SK-N-SH (cell line): ENCODE data around the gene ALDH7A1. TPM values are rescaled to one million over a fixed set of nuclear protein-coding genes. Genes with fewer than 3 reads are reported as not detected.

Experiments
- CTCF ChIA-PET: fragments of 300-600, 350-600 bp; formaldehyde crosslinking; extraction: SDS; loops from one replicate; lab custom pipeline; 2021; lab: Yijun Ruan, JAX
- POLR2A ChIA-PET: fragments of 350-600 bp; sonication (Branson Sonifier 250); formaldehyde crosslinking; extraction: SDS; loops from one replicate; lab custom pipeline; 2020; ENCODE audit warnings: antibody characterized with exemption, inconsistent platforms; lab: Yijun Ruan, JAX
- DNase-seq: peaks from one replicate; pipeline ENCODE4 v3.0.0; 2012
- H2AFZ ChIP-seq: fragments of 200-600 bp; sonication (generic); 2 replicates; pipeline ENCODE4 v1.8.1; 2016; ENCODE audit warnings: antibody characterized with exemption, mild to moderate bottlenecking, low read depth
- H3F3A ChIP-seq: fragments of 200-600 bp; sonication (generic); replicated peaks from 2 replicates; pipeline ENCODE3; 2016; ENCODE audit warnings: antibody characterized with exemption, mild to moderate bottlenecking; ENCODE audit not compliant: insufficient read depth
- H3K27ac ChIP-seq, 2 experiments: fragments of 200-500 bp in 1 of 2; fragments of 200-600 bp in 1 of 2; sonication (Bioruptor generic) in 1 of 2; sonication (generic), shearing (Covaris generic) in 1 of 2; 2 replicates each; pipeline versions ENCODE4 v1.5.1 to v1.6.1; 2014 to 2016; ENCODE audit warnings: low read depth in 2 of 2, inconsistent platforms in 1 of 2, low read length in 1 of 2, mild to moderate bottlenecking in 1 of 2, mixed read lengths in 1 of 2
- H3K27me3 ChIP-seq: fragments of 200-600 bp; sonication (generic), shearing (Covaris generic); 2 replicates; pipeline ENCODE4 v1.6.1; 2016; ENCODE audit warnings: mixed run types; ENCODE audit not compliant: insufficient read depth
- H3K36me3 ChIP-seq, 2 experiments: fragments of 200-500 bp in 1 of 2; fragments of 200-600 bp in 1 of 2; sonication (Bioruptor generic) in 1 of 2; sonication (generic) in 1 of 2; replicated peaks in 1 of 2; 2 replicates each; pipeline versions ENCODE3 to v1.5.1; 2014 to 2016; ENCODE audit warnings: low read length in 1 of 2, mild to moderate bottlenecking in 1 of 2; ENCODE audit not compliant: insufficient read depth in 2 of 2, control insufficient read depth in 1 of 2
- H3K4me1 ChIP-seq, 2 experiments: fragments of 200-500 bp in 1 of 2; fragments of 200-600 bp in 1 of 2; sonication (Bioruptor generic) in 1 of 2; sonication (generic), shearing (Covaris generic) in 1 of 2; 2 replicates each; pipeline versions ENCODE4 v1.5.1 to v1.6.1; 2014 to 2016; ENCODE audit warnings: low read depth in 1 of 2, low read length in 1 of 2, mixed run types in 1 of 2; ENCODE audit not compliant: insufficient read depth in 2 of 2, control insufficient read depth in 1 of 2
- H3K4me2 ChIP-seq: fragments of 200-600 bp; sonication (generic), shearing (Covaris generic); 2 replicates; pipeline ENCODE4 v1.6.1; 2017; ENCODE audit warnings: mixed run types
- H3K4me3 ChIP-seq, 2 experiments: fragments of 200-500 bp in 1 of 2; fragments of 200-600 bp in 1 of 2; sonication (Bioruptor generic) in 1 of 2; sonication (generic), shearing (Covaris generic) in 1 of 2; 2 replicates each; pipeline versions ENCODE4 v1.5.1 to v1.8.1; 2014 to 2016; ENCODE audit warnings: low read depth in 2 of 2, inconsistent platforms in 1 of 2, low read length in 1 of 2, mild to moderate bottlenecking in 1 of 2, mixed read lengths in 1 of 2, moderate library complexity in 1 of 2
- H3K79me2 ChIP-seq: fragments of 200-600 bp; sonication (generic); 2 replicates; pipeline ENCODE4 v1.8.1; 2017; ENCODE audit warnings: mild to moderate bottlenecking; ENCODE audit not compliant: insufficient read depth
- H3K9ac ChIP-seq: fragments of 200-600 bp; sonication (generic); 2 replicates; pipeline ENCODE4 v1.6.1; 2017; ENCODE audit warnings: mixed run types
- H3K9me2 ChIP-seq: fragments of 200-600 bp; sonication (generic); 2 replicates; pipeline ENCODE4 v1.6.1; 2017; ENCODE audit warnings: mixed run types
- H3K9me3 ChIP-seq: fragments of 200-600 bp; sonication (generic); 2 replicates; pipeline ENCODE4 v1.6.1; 2017; ENCODE audit warnings: mixed run types, mild to moderate bottlenecking, moderate library complexity
- H4K20me1 ChIP-seq: fragments of 200-600 bp; sonication (generic); 2 replicates; pipeline ENCODE4 v1.6.1; 2017; ENCODE audit warnings: mild to moderate bottlenecking, mixed run types; ENCODE audit not compliant: insufficient read depth
- CHD2 ChIP-seq: fragments of 150-350 bp; IDR thresholded peaks from 2 replicates; pipeline ENCODE4 v1.6.1; 2018; ENCODE audit warnings: low read length; ENCODE audit not compliant: partially characterized antibody
- EZH2phosphoT487 ChIP-seq: fragments of 200-600 bp; sonication (generic); IDR thresholded peaks from 2 replicates; pipeline ENCODE4 v1.6.1; 2017; ENCODE audit warnings: low read depth, mixed run types, mild to moderate bottlenecking, antibody characterized with exemption, moderate library complexity, borderline replicate concordance
- FOSL2 ChIP-seq: IDR thresholded peaks from 2 replicates; pipeline ENCODE4 v1.4.0; 2012; ENCODE audit warnings: low read depth, mild to moderate bottlenecking, moderate library complexity, borderline replicate concordance
- FOXM1 ChIP-seq: IDR thresholded peaks from 2 replicates; pipeline ENCODE4 v1.4.0; 2012; ENCODE audit warnings: low read depth, mild to moderate bottlenecking
- GATA2 ChIP-seq: sonication (generic); formaldehyde crosslinking; IDR thresholded peaks from 2 replicates; pipeline ENCODE4 v1.5.0; 2020; ENCODE audit warnings: mild to moderate bottlenecking, missing genetic modification reagents
- JUND ChIP-seq: IDR thresholded peaks from 2 replicates; pipeline ENCODE4 v1.4.0; 2012
- POLR2AphosphoS5 ChIP-seq: IDR thresholded peaks from 2 replicates; pipeline ENCODE4 v1.6.1; 2012; ENCODE audit warnings: low read depth, low read length
- RAD21 ChIP-seq: IDR thresholded peaks from 2 replicates; pipeline ENCODE4 v1.6.1; 2012; ENCODE audit warnings: mild to moderate bottlenecking, low read length
- RXRA ChIP-seq: IDR thresholded peaks from 2 replicates; pipeline ENCODE4 v1.4.0; 2012; ENCODE audit warnings: low read depth, mild to moderate bottlenecking, borderline replicate concordance
- SIN3A ChIP-seq: IDR thresholded peaks from 2 replicates; pipeline ENCODE4 v1.6.1; 2012; ENCODE audit warnings: low read depth, mild to moderate bottlenecking, low read length, moderate library complexity, borderline replicate concordance
- TCF12 ChIP-seq: IDR thresholded peaks from 2 replicates; pipeline ENCODE4 v1.4.0; 2012
- USF1 ChIP-seq: IDR thresholded peaks from 2 replicates; pipeline ENCODE4 v1.4.0; 2012; ENCODE audit warnings: low read depth, borderline replicate concordance
- USF2 ChIP-seq: fragments of 150-350 bp; IDR thresholded peaks from 2 replicates; pipeline ENCODE4 v1.6.1; 2017; ENCODE audit warnings: antibody characterized with exemption, low read length, low read depth, borderline replicate concordance
- ZBTB33 ChIP-seq: IDR thresholded peaks from 2 replicates; pipeline ENCODE4 v1.4.0; 2012; ENCODE audit warnings: low read depth, borderline replicate concordance
- WGBS: methylation state at CpG from one replicate; pipeline ENCODE4 v1.1.6; 2017; ENCODE audit warnings: low lambda C conversion rate; 5-methylcytosine and 5-hydroxymethylcytosine counted together
- polyA plus RNA-seq, 3 experiments: library from polyadenylated mRNA; depleted of rRNA; stranded (reverse); fragments of >200 nt; gene quantifications; 2 replicates each; pipeline ENCODE4 v1.2.3, GENCODE V29; 2012

Gene ALDH7A1
- polyA plus RNA-seq, 1 of the 3 experiments (the other 2 are of a cell fraction): 44.5 TPM

- no peak overlapping the region for H3K9ac ChIP-seq
- TF ChIP-seq USF2 (no peak), RAD21 (no peak), EZH2phosphoT487 (no peak), TCF12 (no peak), RXRA (no peak), GATA2 (CRISPR knock-in tag) (no peak), FOSL2 (no peak), CHD2 (no peak), SIN3A (no peak)
- H3K36me3 ChIP-seq: peaks cover 0 to 4% of the 10 kb centered on the region in 2 experiments
- H3F3A ChIP-seq: peaks cover 4% of the 10 kb centered on the region
- ChIA-PET CTCF (interaction anchor here (2.2 kb wide), 1 partner anchor 9 kb away, joined by 8 read pairs; the partner anchor contains the start of gene PHAX), POLR2A (no interaction called here)
- H3K27ac ChIP-seq: no peak overlapping the region
- H3K4me2 ChIP-seq: no peak overlapping the region
- no peaks in the 10 kb centered on the region for H4K20me1 ChIP-seq
- no peaks in the 10 kb centered on the region for H3K9me3 ChIP-seq
- no peak overlapping the region for H2AFZ ChIP-seq
- no peak for DNase-seq
- H3K4me1 ChIP-seq: no peaks in the 10 kb centered on the region; a peak in 1 of 4 replicates
- no peaks in the 10 kb centered on the region for H3K9me2 ChIP-seq
- no peak overlapping the region for H3K4me3 ChIP-seq
- WGBS: 60% methylated on average over 1 of the region's 1 CpG
- no peaks in the 10 kb centered on the region for H3K27me3 ChIP-seq
- H3K79me2 ChIP-seq: peaks cover 21% of the 10 kb centered on the region
These were observed 3.5 kb downstream of the ALDH7A1 start for GRCh38 chr5:126591549-126591948.

GRCh38 chr5:126589536-126590297, 5.3 kb downstream of the ALDH7A1 start:
- CTCF ChIA-PET: interaction anchor here (1.0 to 2.2 kb wide), 2 partner anchors 11 to 236 kb away, joined by 3 to 8 read pairs; partner anchors contain the start of gene PHAX
- DNase-seq: no peak
- Histone ChIP-seq H3K9ac (no peak overlapping the region), H3K27me3 (no peaks in the 10 kb centered on the region), H3K4me2 (no peak overlapping the region), H3K9me2 (no peaks in the 10 kb centered on the region), H2AFZ (no peak overlapping the region), H3K36me3 (peaks cover 2 to 4% of the 10 kb centered on the region in 2 experiments), H3F3A (no peaks in the 10 kb centered on the region), H3K4me1 (no peaks in the 10 kb centered on the region; a peak in 1 of 4 replicates), H3K79me2 (peaks cover 21% of the 10 kb centered on the region), H3K27ac (no peak overlapping the region), H4K20me1 (no peaks in the 10 kb centered on the region), H3K4me3 (no peak overlapping the region), H3K9me3 (no peaks in the 10 kb centered on the region)
- 91% methylated on average over 11 of the region's 28 CpGs for WGBS
- POLR2A ChIA-PET: no interaction called here
- TF ChIP-seq ZBTB33: no peak
- TF ChIP-seq USF1: no peak
- TF ChIP-seq FOXM1: no peak
- no peak for TF ChIP-seq JUND
- no peak for TF ChIP-seq POLR2AphosphoS5
- no peak for TF ChIP-seq CHD2
